Fibroblast of pulmonary artery (primary cell): ENCODE data around the gene AP1M1.

Experiments
- DNase-seq: peaks from one replicate; pipeline ENCODE4 v3.0.0-alpha.2; 2010; ENCODE audit warnings: low read depth
- H3K4me3 ChIP-seq: replicated peaks from 2 replicates; pipeline ENCODE4 v1.5.1; 2011; ENCODE audit warnings: low read depth, mild to moderate bottlenecking, control low read depth, low read length, moderate library complexity
- CTCF ChIP-seq: IDR thresholded peaks from 2 replicates; pipeline ENCODE4 v1.5.1; 2011; ENCODE audit warnings: mild to moderate bottlenecking, control low read depth, low read length, inconsistent platforms; ENCODE audit errors: missing control alignments

AP1M1 gene

GRCh38 chr19:16216744-16217670, 19.3 kb downstream of the AP1M1 start:
- TF ChIP-seq CTCF, result no peak
- no peak overlapping the region for H3K4me3 ChIP-seq
- DNase-seq, result no peak

- no peak for DNase-seq
- no peak for TF ChIP-seq CTCF
- no peak overlapping the region for H3K4me3 ChIP-seq
Observed at GRCh38 chr19:16217716-16218451, 20.2 kb downstream of the AP1M1 start.

GRCh38 chr19:16218851-16219250, 21.1 kb downstream of the AP1M1 start:
- DNase-seq, result no peak
- no peak for TF ChIP-seq CTCF
- H3K4me3 ChIP-seq, result no peak overlapping the region

- H3K4me3 ChIP-seq, result no peak overlapping the region
- DNase-seq, result no peak
- TF ChIP-seq CTCF, result no peak
Observed at GRCh38 chr19:16222806-16223205, 25.1 kb downstream of the AP1M1 start.

- no peak for TF ChIP-seq CTCF
- no peak overlapping the region for H3K4me3 ChIP-seq
- DNase-seq, result no peak
Observed at GRCh38 chr19:16223746-16224145, 26.0 kb downstream of the AP1M1 start.

GRCh38 chr19:16224293-16225045, 26.8 kb downstream of the AP1M1 start:
- DNase-seq, result no peak
- no peak for TF ChIP-seq CTCF
- no peak overlapping the region for H3K4me3 ChIP-seq
